K562 (cell line): ENCODE results near the gene TBXAS1.

Source experiments
- ASH1L ChIP-seq: fragments of 450-650 bp; IDR thresholded peaks from 2 replicates; pipeline ENCODE4 v1.6.1; 2018; ENCODE audit warnings: borderline replicate concordance, mild to moderate bottlenecking, low read depth; ENCODE audit not compliant: partially characterized antibody
- GABPB1 ChIP-seq: sonication (generic); formaldehyde crosslinking; IDR thresholded peaks from 2 replicates; pipeline ENCODE4 v1.8.0; 2022; ENCODE audit warnings: mild to moderate bottlenecking, missing genetic modification reagents
- MEIS2 ChIP-seq: fragments of 450-650 bp; IDR thresholded peaks from 2 replicates; pipeline ENCODE4 v1.6.1; 2014; ENCODE audit warnings: mild to moderate bottlenecking; ENCODE audit not compliant: partially characterized antibody
- MTA2 ChIP-seq: fragments of 450-650 bp; IDR thresholded peaks from 2 replicates; pipeline ENCODE4 v1.6.1; 2016; ENCODE audit warnings: low read depth
- NR3C1 ChIP-seq: sonication (generic); formaldehyde crosslinking; IDR thresholded peaks from 2 replicates; pipeline ENCODE4 v1.8.1; 2022; ENCODE audit warnings: missing genetic modification reagents
- SP1 ChIP-seq: sonication (generic); formaldehyde crosslinking; IDR thresholded peaks from 2 replicates; pipeline ENCODE4 v1.8.1; 2022; ENCODE audit warnings: mild to moderate bottlenecking, missing genetic modification reagents
- TCF7L2 ChIP-seq: fragments of 150-350 bp; IDR thresholded peaks from 2 replicates; pipeline ENCODE4 v1.6.1; 2016; ENCODE audit warnings: low read depth, mild to moderate bottlenecking, low read length, moderate library complexity
- ZC3H8 ChIP-seq: fragments of 450-650 bp; IDR thresholded peaks from 2 replicates; pipeline ENCODE4 v1.6.1; 2017
- ZNF174 ChIP-seq: fragments of 250-450 bp; sonication (Bioruptor Pico); IDR thresholded peaks from 2 replicates; pipeline ENCODE4 v1.4.0; 2020; ENCODE audit warnings: mild to moderate bottlenecking
- ZNF699 ChIP-seq: fragments of 250-450 bp; sonication (Bioruptor Pico); IDR thresholded peaks from 2 replicates; pipeline ENCODE4 v1.8.0; 2021; ENCODE audit warnings: mild to moderate bottlenecking, moderate library complexity; ENCODE audit not compliant: insufficient replicate concordance
- TF ChIP-seq, protein P1 (sequence below): IDR thresholded peaks from 2 replicates; pipeline ENCODE4 v1.6.1; 2012; ENCODE audit warnings: low read depth, low read length, improper control_type of control experiment, borderline replicate concordance
- TF ChIP-seq, protein P2 (sequence below): sonication (generic); formaldehyde crosslinking; IDR thresholded peaks from 2 replicates; pipeline ENCODE4 v1.8.1; 2023; ENCODE audit warnings: missing genetic modification reagents, mild to moderate bottlenecking, borderline replicate concordance
- TF ChIP-seq, protein P3 (sequence below): fragments of 250-450 bp; sonication (Bioruptor Pico); IDR thresholded peaks from 2 replicates; pipeline ENCODE4 v1.8.0; 2022; ENCODE audit warnings: moderate library complexity, mild to moderate bottlenecking, inconsistent platforms

DNA sequence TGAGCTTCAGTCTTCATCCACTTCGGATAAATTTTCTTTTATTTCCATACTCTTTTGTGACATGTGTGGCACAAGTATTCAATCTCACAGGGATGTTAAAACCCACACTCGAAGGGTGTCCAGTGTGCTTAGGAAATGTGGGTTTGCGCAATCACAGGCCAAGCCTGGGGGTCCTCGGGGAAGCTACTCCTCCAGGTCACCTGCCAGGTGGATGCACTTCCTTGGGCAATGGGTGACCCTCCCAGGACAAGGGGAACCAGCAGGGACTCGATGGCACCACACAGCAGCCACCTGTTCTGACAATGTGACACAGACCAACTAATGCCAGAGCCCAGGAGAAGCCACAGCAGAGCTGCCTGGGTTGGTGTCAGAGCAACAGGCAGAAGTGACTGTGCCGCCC lies 194.7 kb downstream of the TBXAS1 start:
- TF ChIP-seq MEIS2 (no peak), NR3C1 (CRISPR knock-in tag) (no peak), MTA2 (no peak), ASH1L (no peak), ZNF174 (no peak), GABPB1 (no peak), ZNF699 (CRISPR knock-in tag) (no peak), ZC3H8 (no peak), SP1 (CRISPR knock-in tag) (no peak), TCF7L2 (no peak)
- TF ChIP-seq, protein P1, sequence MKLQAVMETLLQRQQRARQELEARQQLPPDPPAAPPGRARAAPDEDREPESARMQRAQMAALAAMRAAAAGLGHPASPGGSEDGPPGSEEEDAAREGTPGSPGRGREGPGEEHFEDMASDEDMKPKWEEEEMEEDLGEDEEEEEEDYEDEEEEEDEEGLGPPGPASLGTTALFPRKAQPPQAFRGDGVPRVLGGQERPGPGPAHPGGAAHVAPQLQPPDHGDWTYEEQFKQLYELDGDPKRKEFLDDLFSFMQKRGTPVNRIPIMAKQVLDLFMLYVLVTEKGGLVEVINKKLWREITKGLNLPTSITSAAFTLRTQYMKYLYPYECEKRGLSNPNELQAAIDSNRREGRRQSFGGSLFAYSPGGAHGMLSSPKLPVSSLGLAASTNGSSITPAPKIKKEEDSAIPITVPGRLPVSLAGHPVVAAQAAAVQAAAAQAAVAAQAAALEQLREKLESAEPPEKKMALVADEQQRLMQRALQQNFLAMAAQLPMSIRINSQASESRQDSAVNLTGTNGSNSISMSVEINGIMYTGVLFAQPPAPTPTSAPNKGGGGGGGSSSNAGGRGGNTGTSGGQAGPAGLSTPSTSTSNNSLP = no peak
- TF ChIP-seq, protein P2, sequence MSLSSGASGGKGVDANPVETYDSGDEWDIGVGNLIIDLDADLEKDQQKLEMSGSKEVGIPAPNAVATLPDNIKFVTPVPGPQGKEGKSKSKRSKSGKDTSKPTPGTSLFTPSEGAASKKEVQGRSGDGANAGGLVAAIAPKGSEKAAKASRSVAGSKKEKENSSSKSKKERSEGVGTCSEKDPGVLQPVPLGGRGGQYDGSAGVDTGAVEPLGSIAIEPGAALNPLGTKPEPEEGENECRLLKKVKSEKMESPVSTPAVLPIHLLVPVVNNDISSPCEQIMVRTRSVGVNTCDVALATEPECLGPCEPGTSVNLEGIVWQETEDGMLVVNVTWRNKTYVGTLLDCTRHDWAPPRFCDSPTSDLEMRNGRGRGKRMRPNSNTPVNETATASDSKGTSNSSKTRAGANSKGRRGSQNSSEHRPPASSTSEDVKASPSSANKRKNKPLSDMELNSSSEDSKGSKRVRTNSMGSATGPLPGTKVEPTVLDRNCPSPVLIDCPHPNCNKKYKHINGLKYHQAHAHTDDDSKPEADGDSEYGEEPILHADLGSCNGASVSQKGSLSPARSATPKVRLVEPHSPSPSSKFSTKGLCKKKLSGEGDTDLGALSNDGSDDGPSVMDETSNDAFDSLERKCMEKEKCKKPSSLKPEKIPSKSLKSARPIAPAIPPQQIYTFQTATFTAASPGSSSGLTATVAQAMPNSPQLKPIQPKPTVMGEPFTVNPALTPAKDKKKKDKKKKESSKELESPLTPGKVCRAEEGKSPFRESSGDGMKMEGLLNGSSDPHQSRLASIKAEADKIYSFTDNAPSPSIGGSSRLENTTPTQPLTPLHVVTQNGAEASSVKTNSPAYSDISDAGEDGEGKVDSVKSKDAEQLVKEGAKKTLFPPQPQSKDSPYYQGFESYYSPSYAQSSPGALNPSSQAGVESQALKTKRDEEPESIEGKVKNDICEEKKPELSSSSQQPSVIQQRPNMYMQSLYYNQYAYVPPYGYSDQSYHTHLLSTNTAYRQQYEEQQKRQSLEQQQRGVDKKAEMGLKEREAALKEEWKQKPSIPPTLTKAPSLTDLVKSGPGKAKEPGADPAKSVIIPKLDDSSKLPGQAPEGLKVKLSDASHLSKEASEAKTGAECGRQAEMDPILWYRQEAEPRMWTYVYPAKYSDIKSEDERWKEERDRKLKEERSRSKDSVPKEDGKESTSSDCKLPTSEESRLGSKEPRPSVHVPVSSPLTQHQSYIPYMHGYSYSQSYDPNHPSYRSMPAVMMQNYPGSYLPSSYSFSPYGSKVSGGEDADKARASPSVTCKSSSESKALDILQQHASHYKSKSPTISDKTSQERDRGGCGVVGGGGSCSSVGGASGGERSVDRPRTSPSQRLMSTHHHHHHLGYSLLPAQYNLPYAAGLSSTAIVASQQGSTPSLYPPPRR (CRISPR knock-in tag) = no peak
- TF ChIP-seq, protein P3, sequence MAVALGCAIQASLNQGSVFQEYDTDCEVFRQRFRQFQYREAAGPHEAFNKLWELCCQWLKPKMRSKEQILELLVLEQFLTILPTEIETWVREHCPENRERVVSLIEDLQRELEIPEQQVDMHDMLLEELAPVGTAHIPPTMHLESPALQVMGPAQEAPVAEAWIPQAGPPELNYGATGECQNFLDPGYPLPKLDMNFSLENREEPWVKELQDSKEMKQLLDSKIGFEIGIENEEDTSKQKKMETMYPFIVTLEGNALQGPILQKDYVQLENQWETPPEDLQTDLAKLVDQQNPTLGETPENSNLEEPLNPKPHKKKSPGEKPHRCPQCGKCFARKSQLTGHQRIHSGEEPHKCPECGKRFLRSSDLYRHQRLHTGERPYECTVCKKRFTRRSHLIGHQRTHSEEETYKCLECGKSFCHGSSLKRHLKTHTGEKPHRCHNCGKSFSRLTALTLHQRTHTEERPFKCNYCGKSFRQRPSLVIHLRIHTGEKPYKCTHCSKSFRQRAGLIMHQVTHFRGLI (CRISPR knock-in tag) = no peak
